Smooth muscle cell (in vitro differentiated cells): ENCODE measurements around the gene KRTCAP2. TPM values are rescaled to one million over a fixed set of nuclear protein-coding genes. Genes with fewer than 3 reads are reported as not detected.
A peak's percentile ranks its signal among the peaks of the same experiment; 100 is the strongest.

ENCODE experiments used
- DNase-seq: peaks from one replicate; lab custom pipeline; 2025; ENCODE audit not compliant: unreplicated experiment; lab: John Stamatoyannopoulos, UW
- H2AFZ ChIP-seq: fragments of 200-600 bp; sonication (generic); 2 replicates; pipeline ENCODE4 v1.6.0; 2016; ENCODE audit warnings: antibody characterized with exemption, low read depth, mild to moderate bottlenecking
- H3F3A ChIP-seq: fragments of 200-600 bp; sonication (generic); 2 replicates; pipeline ENCODE4 v1.6.0; 2017; ENCODE audit warnings: antibody characterized with exemption, low read depth
- H3K27ac ChIP-seq: fragments of 200-600 bp; sonication (generic); 2 replicates; pipeline ENCODE4 v1.5.1; 2016; ENCODE audit warnings: low read depth, mild to moderate bottlenecking
- H3K27me3 ChIP-seq: fragments of 200-600 bp; sonication (generic); 2 replicates; pipeline ENCODE4 v1.6.1; 2016; ENCODE audit warnings: low read depth, mild to moderate bottlenecking
- H3K36me3 ChIP-seq: fragments of 200-600 bp; sonication (generic); 2 replicates; pipeline ENCODE4 v1.5.1; 2016; ENCODE audit warnings: low read depth
- H3K4me1 ChIP-seq: fragments of 200-600 bp; sonication (generic); 2 replicates; pipeline ENCODE4 v1.5.1; 2016; ENCODE audit warnings: low read depth
- H3K4me2 ChIP-seq: fragments of 200-600 bp; sonication (generic); 2 replicates; pipeline ENCODE4 v1.6.0; 2016; ENCODE audit warnings: mild to moderate bottlenecking
- H3K4me3 ChIP-seq: fragments of 200-600 bp; sonication (generic); 2 replicates; pipeline ENCODE4 v1.5.1; 2016; ENCODE audit warnings: mild to moderate bottlenecking
- H3K79me2 ChIP-seq: fragments of 200-600 bp; sonication (generic); 2 replicates; pipeline ENCODE4 v1.6.0; 2016; ENCODE audit warnings: low read depth, mild to moderate bottlenecking
- H3K9ac ChIP-seq: fragments of 200-600 bp; sonication (generic); 2 replicates; pipeline ENCODE4 v1.6.0; 2016; ENCODE audit warnings: low read depth
- H3K9me3 ChIP-seq: fragments of 200-600 bp; sonication (generic); replicated peaks from 2 replicates; pipeline ENCODE4 v1.5.1; 2016; ENCODE audit warnings: low read depth
- H4K20me1 ChIP-seq: fragments of 200-600 bp; sonication (generic); 2 replicates; pipeline ENCODE4 v1.6.0; 2016; ENCODE audit warnings: low read depth
- CTCF ChIP-seq: fragments of 200-600 bp; sonication (generic); IDR thresholded peaks from 2 replicates; pipeline ENCODE4 v1.5.1; 2017; ENCODE audit warnings: borderline replicate concordance, mild to moderate bottlenecking, antibody characterized with exemption; ENCODE audit not compliant: insufficient read depth, poor library complexity, severe bottlenecking
- WGBS: methylation state at CpG from one replicate; pipeline ENCODE4 v1.1.7; 2016; ENCODE audit warnings: low lambda C conversion rate; 5-methylcytosine and 5-hydroxymethylcytosine counted together
- polyA plus RNA-seq: library from polyadenylated mRNA; unstranded; fragments of >200 nt; fragmentation: Nextera tagmentation; extraction: Ambion mirVana; gene quantifications from 2 replicates; pipeline ENCODE4 v1.2.1, GENCODE V29; 2016
- total RNA-seq: library from RNA; depleted of rRNA; stranded (reverse); fragments of >200 nt; gene quantifications from 2 replicates; pipeline ENCODE4 v1.2.3, GENCODE V29; 2014

The KRTCAP2 gene
- total and polyA plus RNA-seq, 2 experiments from 2014 or later = 283 to 607 TPM

GRCh38 chr1:155127105-155127966 is 45.8 kb downstream of the KRTCAP2 start, which contains the start of gene EFNA1:
Gene EFNA1 (plus strand): TSS chr1:155127876. CDS start chr1:155127978, 102 bp downstream.
- under 1% methylated on average over 29 of the region's 76 CpGs for WGBS
- Histone ChIP-seq H3K27me3 (peaks cover 5% of the 10 kb centered on the region), H3K27ac (peak within 1 kb of the TSS; percentile 89), H3K4me1 (peaks cover 40% of the 10 kb centered on the region), H3K4me2 (peak within 1 kb of the TSS; percentile 88), H3F3A (peaks cover 7% of the 10 kb centered on the region), H2AFZ (peak within 1 kb of the TSS; percentile 50), H3K79me2 (peaks cover 8% of the 10 kb centered on the region), H3K9ac (peak within 1 kb of the TSS; percentile 75), H3K36me3 (no peaks in the 10 kb centered on the region), H3K4me3 (peak within 1 kb of the TSS; percentile 77), H3K9me3 (no peaks in the 10 kb centered on the region), H4K20me1 (no peaks in the 10 kb centered on the region)
- peak; percentile 24 for DNase-seq
- TF ChIP-seq CTCF = no peak

- no peaks in the 10 kb centered on the region for H3K9me3 ChIP-seq
- WGBS = under 1% methylated on average over 26 of the region's 32 CpGs
- H3F3A ChIP-seq = peaks cover 5% of the 10 kb centered on the region
- H2AFZ ChIP-seq = peak overlapping the region; percentile 50
- no peaks in the 10 kb centered on the region for H4K20me1 ChIP-seq
- peaks cover 5% of the 10 kb centered on the region for H3K27me3 ChIP-seq
- H3K36me3 ChIP-seq = no peaks in the 10 kb centered on the region
- peaks cover 8% of the 10 kb centered on the region for H3K79me2 ChIP-seq
- peak overlapping the region; percentile 77 for H3K4me3 ChIP-seq
- H3K4me2 ChIP-seq = peak overlapping the region; percentile 88
- peaks cover 40% of the 10 kb centered on the region for H3K4me1 ChIP-seq
- DNase-seq = no peak
- no peak overlapping the region for H3K9ac ChIP-seq
- no peak for TF ChIP-seq CTCF
- H3K27ac ChIP-seq = peak overlapping the region; percentile 89
Observed at GRCh38 chr1:155126556-155127104, 46.5 kb downstream of the KRTCAP2 start.

GRCh38 chr1:155125946-155126555 is 47.1 kb downstream of the KRTCAP2 start:
- Histone ChIP-seq H3K36me3 (no peaks in the 10 kb centered on the region), H3K4me3 (peak overlapping the region; percentile 77), H3K79me2 (peaks cover 8% of the 10 kb centered on the region), H2AFZ (no peak overlapping the region), H3K9ac (no peak overlapping the region), H3K4me2 (peak overlapping the region; percentile 88), H3F3A (peaks cover 3% of the 10 kb centered on the region), H4K20me1 (no peaks in the 10 kb centered on the region), H3K27me3 (peaks cover 5% of the 10 kb centered on the region), H3K9me3 (no peaks in the 10 kb centered on the region), H3K27ac (no peak overlapping the region), H3K4me1 (peaks cover 40% of the 10 kb centered on the region)
- 12% methylated on average over 43 of the region's 53 CpGs for WGBS
- TF ChIP-seq CTCF = no peak
- DNase-seq = no peak
